Activated T-helper 2 cell treated with anti-CD3 and anti-CD28 coated beads, Interferon-gamma antibody, Interleukin-2, Interleukin-4, amounts not matched to agents 10 μg/mL and 5 μg/mL and 100 μg/mL, durations not matched to agents 14 hours and 24 hours and 36 hours (primary cell): ENCODE results near the gene NOG. TPM values are rescaled to one million over a fixed set of nuclear protein-coding genes. Genes with fewer than 3 reads are reported as not detected.

ENCODE experiments used
- total RNA-seq: library from RNA; stranded (reverse); gene quantifications from 2 replicates; pipeline ENCODE4 v1.2.3, GENCODE V29; 2022

Gene NOG
- total RNA-seq, 1 donor from 2014 or later: not detected

Other genes with a start within 250 kb of the NOG start
- 3.7 and 4.2 TPM in 2 replicates for gene C17orf67, start 240.2 kb downstream of the NOG start, total RNA-seq
- gene DGKE, start 240.5 kb downstream of the NOG start, total RNA-seq: 26.5 and 28.9 TPM in 2 replicates